Measurements from ENCODE around the gene APBB2. TPM values are rescaled to one million over a fixed set of nuclear protein-coding genes. Genes with fewer than 3 reads are reported as not detected.

APBB2 gene
- total and polyA plus RNA-seq, 2 of the 8 experiments (the other 6 are each of a cell fraction or from before 2014, with no cell fraction given) = 58.7 to 59.4 TPM

DNA sequence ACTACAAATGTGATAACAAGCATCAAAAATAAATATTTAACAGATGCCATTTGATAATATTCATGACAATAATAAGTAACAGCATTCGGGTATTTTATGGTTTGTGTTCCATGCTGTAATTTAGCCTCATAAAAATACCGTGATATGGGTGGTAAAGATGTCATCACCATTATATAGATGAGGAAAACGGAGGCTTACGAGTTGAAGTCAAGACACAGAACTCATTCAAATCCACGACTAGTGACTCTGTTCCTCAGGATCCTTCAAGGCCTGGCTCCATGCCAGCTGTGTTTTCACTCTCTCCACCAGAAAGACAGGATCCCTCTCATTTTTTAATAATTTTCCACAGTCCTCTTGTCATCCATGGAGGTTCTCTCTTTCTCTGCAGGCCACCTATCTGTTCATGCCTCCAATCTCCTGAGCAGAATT is 94.5 kb downstream of the APBB2 start:
- FAIRE-seq (no peak), DNase-seq (ENCODE audit: low read depth in 1 of 2, low spot score in 2 of 2) (no peak)
- no peaks in the 10 kb centered on the region for H4K20me1 ChIP-seq (replicated peaks in 1 of 2; ENCODE audit: control insufficient read depth in 1 of 2, insufficient read depth in 2 of 2, low read length in 2 of 2)
- no peak overlapping the region for H3K23ac ChIP-seq (ENCODE audit: insufficient read length)
- WGBS, 2 experiments (ENCODE audit: extremely low coverage in 1 of 2, insufficient coverage in 1 of 2, insufficient read length in 1 of 2, insufficient replicate concordance in 2 of 2, low coverage in 1 of 2, low lambda C conversion rate in 2 of 2, missing lambda C conversion rate in 1 of 2) = 94% methylated on average over 5 of the region's 5 CpGs; no CpG with 5 or more reads in 1 of the 2 experiments
- no peak overlapping the region for H2BK20ac ChIP-seq (ENCODE audit: low read length)
- no peak overlapping the region for H3K27ac ChIP-seq (ENCODE audit: low read depth, low read length)
- no peaks in the 10 kb centered on the region for H3K79me1 ChIP-seq (ENCODE audit: low read depth, low read length)
- no peak overlapping the region for H3K18ac ChIP-seq (ENCODE audit: extremely low read depth, low read length)
- H2BK15ac ChIP-seq (ENCODE audit: low read length) = no peak overlapping the region
- H4K91ac ChIP-seq (replicated peaks; ENCODE audit: insufficient read length, low read length) = no peak overlapping the region
- H3K56ac ChIP-seq (replicated peaks; ENCODE audit: insufficient read length, low read depth, low read length) = no peak overlapping the region
- H2AK5ac ChIP-seq (ENCODE audit: low read depth, low read length) = no peak overlapping the region
- no peak overlapping the region for H2BK120ac ChIP-seq (replicated peaks; ENCODE audit: low read depth, low read length)
- H3K9ac ChIP-seq (replicated peaks in 1 of 4; ENCODE audit: extremely low read depth in 1 of 4, low read depth in 3 of 4, low read length in 3 of 4) = no peak overlapping the region
- no peak overlapping the region for H2AFZ ChIP-seq (ENCODE audit: low read length)
- H2BK5ac ChIP-seq (ENCODE audit: low read depth, low read length) = no peak overlapping the region
- H3K36me3 ChIP-seq (ENCODE audit: control insufficient read depth in 2 of 4, insufficient read depth in 4 of 4, low read length in 3 of 4) = no peaks in the 10 kb centered on the region
- POLR2A ChIA-PET (ENCODE audit: partially characterized antibody) = interaction anchor here (1.5 kb wide), 1 partner anchor 147 kb away, joined by 3 read pairs; no protein-coding TSS in a partner anchor
- H3K4me2 ChIP-seq (ENCODE audit: insufficient read depth in 1 of 2, low read depth in 2 of 2, low read length in 2 of 2) = no peak overlapping the region
- H3K79me2 ChIP-seq (ENCODE audit: control insufficient read depth in 1 of 2, insufficient read depth in 2 of 2, low read length in 2 of 2) = no peaks in the 10 kb centered on the region; a peak in 1 of 4 replicates
- H3K4me1 ChIP-seq (replicated peaks in 1 of 4; ENCODE audit: control insufficient read depth in 3 of 4, insufficient read depth in 4 of 4, low read length in 3 of 4) = peaks cover 0 to 8% (median 2%) of the 10 kb centered on the region in 4 experiments; a peak in 3 of 7 replicates
- no peaks in the 10 kb centered on the region for H3K27me3 ChIP-seq (replicated peaks in 1 of 4; ENCODE audit: control insufficient read depth in 3 of 4, extremely low read depth in 1 of 4, insufficient read depth in 3 of 4, low read length in 3 of 4)
- H2BK12ac ChIP-seq (ENCODE audit: low read depth, low read length) = no peak overlapping the region
- CTCF ChIA-PET (ENCODE audit: partially characterized antibody) = interaction anchor here (0.6 to 2.5 kb wide), 4 partner anchors 13 to 307 kb away, joined by 3 to 22 read pairs (median 3); no protein-coding TSS in a partner anchor
- H3K9me3 ChIP-seq (ENCODE audit: insufficient read depth in 2 of 2, low read depth in 1 of 2, low read length in 1 of 2) = no peaks in the 10 kb centered on the region
- no peak overlapping the region for H3K4ac ChIP-seq (replicated peaks; ENCODE audit: insufficient read length, low read depth, low read length)
- no peak overlapping the region for H4K5ac ChIP-seq (ENCODE audit: insufficient read length, low read depth, low read length)
- H4K8ac ChIP-seq (ENCODE audit: extremely low read depth, insufficient read depth, low read length) = no peak overlapping the region; the same call in 1 of the 2 replicates
- no peak overlapping the region for H3K4me3 ChIP-seq (ENCODE audit: extremely low read depth in 1 of 4, insufficient read depth in 2 of 4, low read depth in 3 of 4, low read length in 4 of 4)
- no peak overlapping the region for H3K14ac ChIP-seq (ENCODE audit: insufficient read length)
- no peaks in the 10 kb centered on the region for H3K23me2 ChIP-seq (ENCODE audit: low read depth, low read length)
- TF ChIP-seq TAF1 (IDR thresholded peaks at IDR 0.05; ENCODE audit: low read depth, low read length) (no peak), CTCF (IDR thresholded peaks at IDR 0.05; ENCODE audit: control extremely low read depth in 1 of 3, insufficient read depth in 1 of 3, low read depth in 1 of 3, low read length in 3 of 3) (no peak)

Data from H1 (cell line).